Measurements from ENCODE around the gene CELF4.

The CELF4 gene

DNA sequence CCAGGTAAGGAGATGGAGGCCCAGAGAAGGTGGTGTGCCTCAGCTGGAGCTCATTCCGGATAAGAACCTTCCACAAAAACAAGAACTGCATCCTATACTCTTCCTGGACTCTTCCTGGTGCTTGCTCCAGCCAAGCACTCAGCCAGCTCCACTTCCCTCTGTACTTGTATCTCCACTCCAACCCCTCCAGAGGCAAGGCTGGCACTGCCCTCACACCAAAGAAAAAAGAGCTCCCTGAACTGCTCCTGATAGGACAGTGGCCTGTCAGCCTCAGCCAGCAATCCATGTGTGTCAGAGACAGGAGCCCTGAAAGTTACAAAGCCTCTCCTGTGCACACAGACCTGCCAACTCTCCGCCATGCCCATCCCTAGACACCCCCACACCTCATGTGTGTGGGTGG, 248.1 kb downstream of the CELF4 start:
- Histone ChIP-seq H3K27ac (ENCODE audit: low read depth, low read length) (no peak overlapping the region), H3F3A (ENCODE audit: insufficient read depth) (no peaks in the 10 kb centered on the region), H3K27me3 (ENCODE audit: low read length) (no peaks in the 10 kb centered on the region), H3K4me3 (ENCODE audit: insufficient read depth, low read length, poor library complexity, severe bottlenecking) (no peak overlapping the region), H3K9me3 (ENCODE audit: insufficient read depth, low read length) (no peaks in the 10 kb centered on the region), H3K9ac (ENCODE audit: low read length) (no peak overlapping the region), H2AFZ (ENCODE audit: low read depth, low read length, severe bottlenecking) (no peak overlapping the region), H3K4me2 (ENCODE audit: low read depth, low read length, poor library complexity, severe bottlenecking) (no peak overlapping the region), H3K36me3 (ENCODE audit: low read length) (no peaks in the 10 kb centered on the region), H3K9me2 (replicated peaks; ENCODE audit: insufficient read depth, low read length) (no peaks in the 10 kb centered on the region), H3K79me2 (ENCODE audit: insufficient read depth, low read length) (no peaks in the 10 kb centered on the region), H4K20me1 (ENCODE audit: low read depth, low read length) (no peaks in the 10 kb centered on the region)
- no peak for TF ChIP-seq EZH2phosphoT487 (conservative IDR thresholded peaks at IDR 0.05; ENCODE audit: low read length)
- TF ChIP-seq, protein P1, sequence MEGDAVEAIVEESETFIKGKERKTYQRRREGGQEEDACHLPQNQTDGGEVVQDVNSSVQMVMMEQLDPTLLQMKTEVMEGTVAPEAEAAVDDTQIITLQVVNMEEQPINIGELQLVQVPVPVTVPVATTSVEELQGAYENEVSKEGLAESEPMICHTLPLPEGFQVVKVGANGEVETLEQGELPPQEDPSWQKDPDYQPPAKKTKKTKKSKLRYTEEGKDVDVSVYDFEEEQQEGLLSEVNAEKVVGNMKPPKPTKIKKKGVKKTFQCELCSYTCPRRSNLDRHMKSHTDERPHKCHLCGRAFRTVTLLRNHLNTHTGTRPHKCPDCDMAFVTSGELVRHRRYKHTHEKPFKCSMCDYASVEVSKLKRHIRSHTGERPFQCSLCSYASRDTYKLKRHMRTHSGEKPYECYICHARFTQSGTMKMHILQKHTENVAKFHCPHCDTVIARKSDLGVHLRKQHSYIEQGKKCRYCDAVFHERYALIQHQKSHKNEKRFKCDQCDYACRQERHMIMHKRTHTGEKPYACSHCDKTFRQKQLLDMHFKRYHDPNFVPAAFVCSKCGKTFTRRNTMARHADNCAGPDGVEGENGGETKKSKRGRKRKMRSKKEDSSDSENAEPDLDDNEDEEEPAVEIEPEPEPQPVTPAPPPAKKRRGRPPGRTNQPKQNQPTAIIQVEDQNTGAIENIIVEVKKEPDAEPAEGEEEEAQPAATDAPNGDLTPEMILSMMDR (IDR thresholded peaks at IDR 0.05; ENCODE audit: insufficient read depth, low read length, poor library complexity, severe bottlenecking): no peak

DNA sequence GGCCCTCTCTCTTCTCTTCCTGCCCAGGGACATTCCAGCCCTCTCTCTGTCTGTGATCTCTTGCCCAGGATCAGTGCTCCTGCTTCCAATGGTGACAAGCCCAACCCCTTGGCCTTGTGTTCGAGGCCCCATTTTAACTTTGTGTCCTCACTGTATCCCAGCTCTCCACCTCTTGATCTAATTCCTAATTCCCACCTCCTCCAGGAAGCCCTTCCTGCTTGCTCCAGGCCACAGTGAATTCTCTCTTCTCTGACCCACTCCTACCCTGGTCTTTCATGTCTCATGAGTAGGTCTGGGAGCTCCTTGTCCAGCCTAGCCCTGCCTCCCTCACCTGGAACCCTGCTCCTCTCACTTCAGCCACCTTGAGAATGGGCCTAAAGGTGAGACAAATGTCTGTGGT, 249.1 kb downstream of the CELF4 start:
- Histone ChIP-seq H3K36me3 (ENCODE audit: low read length) (no peaks in the 10 kb centered on the region), H3K79me2 (ENCODE audit: insufficient read depth, low read length) (no peaks in the 10 kb centered on the region), H4K20me1 (ENCODE audit: low read depth, low read length) (no peaks in the 10 kb centered on the region), H3K9ac (ENCODE audit: low read length) (no peak overlapping the region), H3K27me3 (ENCODE audit: low read length) (no peaks in the 10 kb centered on the region), H3K4me3 (ENCODE audit: insufficient read depth, low read length, poor library complexity, severe bottlenecking) (no peak overlapping the region), H3K27ac (ENCODE audit: low read depth, low read length) (no peak overlapping the region), H3F3A (ENCODE audit: insufficient read depth) (no peaks in the 10 kb centered on the region), H2AFZ (ENCODE audit: low read depth, low read length, severe bottlenecking) (no peak overlapping the region), H3K4me2 (ENCODE audit: low read depth, low read length, poor library complexity, severe bottlenecking) (no peak overlapping the region), H3K9me2 (replicated peaks; ENCODE audit: insufficient read depth, low read length) (no peaks in the 10 kb centered on the region), H3K9me3 (ENCODE audit: insufficient read depth, low read length) (no peaks in the 10 kb centered on the region)
- TF ChIP-seq, protein P1 (IDR thresholded peaks at IDR 0.05; ENCODE audit: insufficient read depth, low read length, poor library complexity, severe bottlenecking): no peak
- no peak for TF ChIP-seq EZH2phosphoT487 (conservative IDR thresholded peaks at IDR 0.05; ENCODE audit: low read length)

DNA sequence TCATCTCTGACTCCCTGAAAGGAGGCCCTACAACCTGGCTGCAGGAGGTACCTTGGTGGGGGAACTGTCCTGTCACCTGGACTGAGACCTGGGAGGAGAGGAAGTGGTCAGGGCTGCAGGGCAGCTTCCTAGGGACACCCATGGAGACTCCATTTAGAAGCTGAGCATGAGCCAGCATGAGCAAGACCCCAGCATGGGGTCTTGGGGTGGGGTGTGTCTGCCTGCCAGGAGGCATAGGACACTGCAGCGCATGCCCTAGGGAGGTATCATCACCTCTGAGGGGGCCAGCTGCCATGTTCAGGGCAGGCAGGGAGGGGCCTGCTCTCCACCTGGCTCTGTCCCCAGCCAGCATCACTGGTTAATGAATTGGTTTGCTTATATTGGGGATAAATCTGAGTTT, 249.7 kb downstream of the CELF4 start:
- Histone ChIP-seq H3K9ac (ENCODE audit: low read length) (no peak overlapping the region), H3K79me2 (ENCODE audit: insufficient read depth, low read length) (no peaks in the 10 kb centered on the region), H2AFZ (ENCODE audit: low read depth, low read length, severe bottlenecking) (no peak overlapping the region), H3K27ac (ENCODE audit: low read depth, low read length) (no peak overlapping the region), H3K4me2 (ENCODE audit: low read depth, low read length, poor library complexity, severe bottlenecking) (no peak overlapping the region), H3K36me3 (ENCODE audit: low read length) (no peaks in the 10 kb centered on the region), H3K4me3 (ENCODE audit: insufficient read depth, low read length, poor library complexity, severe bottlenecking) (no peak overlapping the region), H3K9me3 (ENCODE audit: insufficient read depth, low read length) (no peaks in the 10 kb centered on the region), H3K9me2 (replicated peaks; ENCODE audit: insufficient read depth, low read length) (no peaks in the 10 kb centered on the region), H3K27me3 (ENCODE audit: low read length) (no peaks in the 10 kb centered on the region), H3F3A (ENCODE audit: insufficient read depth) (no peaks in the 10 kb centered on the region), H4K20me1 (ENCODE audit: low read depth, low read length) (no peaks in the 10 kb centered on the region)
- TF ChIP-seq, protein P1 (IDR thresholded peaks at IDR 0.05; ENCODE audit: insufficient read depth, low read length, poor library complexity, severe bottlenecking): no peak
- no peak for TF ChIP-seq EZH2phosphoT487 (conservative IDR thresholded peaks at IDR 0.05; ENCODE audit: low read length)
